Tibial nerve (tissue), 4 donors: ENCODE measurements around the gene FGR.

ENCODE experiments used
- EP300 ChIP-seq, 2 donors: sonication (generic); formaldehyde crosslinking; IDR thresholded peaks; one replicate each; pipeline ENCODE4 v1.6.1; 2017; ENCODE audit warnings: antibody characterized with exemption in 2 of 2, mild to moderate bottlenecking in 1 of 2
- POLR2A ChIP-seq, 2 donors: fragments of 450-650 bp; IDR thresholded peaks; one replicate each; pipeline ENCODE4 v1.6.1; 2017; ENCODE audit warnings: antibody characterized with exemption in 2 of 2, mild to moderate bottlenecking in 2 of 2, moderate library complexity in 2 of 2
- TF ChIP-seq, protein P1 (sequence below), 5 experiments: fragments of 200-600 bp in 3 of 5; fragments of 450-650 bp in 2 of 5; sonication (generic) in 3 of 5; IDR thresholded peaks; one replicate each; pipeline ENCODE4 v1.5.1; 2016 to 2019; ENCODE audit warnings: antibody characterized with exemption in 5 of 5, mild to moderate bottlenecking in 3 of 5, moderate library complexity in 2 of 5

DNA sequence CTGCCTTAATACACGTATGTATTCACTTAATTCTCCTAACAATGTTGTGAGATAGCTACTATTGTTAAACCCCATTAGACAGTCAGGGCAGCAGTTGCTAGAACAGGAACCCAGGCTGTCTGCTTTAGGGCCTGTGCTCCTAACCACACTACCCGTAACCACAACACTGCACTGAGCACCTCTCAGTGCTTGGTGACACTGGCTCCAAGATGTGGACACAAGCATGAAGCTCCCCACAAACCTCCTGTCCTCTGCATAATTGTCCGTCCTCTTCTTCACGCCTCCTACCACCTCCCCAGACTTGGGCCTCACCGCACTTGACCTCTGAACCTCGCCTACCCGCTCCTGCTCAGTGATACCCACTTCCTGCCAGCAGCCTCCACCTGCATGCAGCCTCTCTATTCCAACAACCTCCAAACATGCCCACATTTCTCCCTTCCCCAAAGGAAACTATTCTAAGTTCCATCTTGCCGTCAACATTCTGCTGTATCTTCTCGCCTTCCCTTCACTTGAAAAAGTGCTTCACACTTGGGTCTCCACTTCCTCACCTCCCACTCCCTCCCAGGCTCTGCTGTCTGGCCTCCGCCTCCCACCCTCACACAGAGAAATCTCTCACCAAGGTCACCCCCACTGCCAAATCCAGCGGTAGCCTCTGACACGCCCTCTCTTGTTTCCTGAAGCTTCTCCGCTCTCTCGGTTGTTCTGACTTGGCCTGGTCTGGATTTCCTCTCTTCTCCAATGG, 16.5 kb downstream of the FGR start:
- TF ChIP-seq, protein P1, sequence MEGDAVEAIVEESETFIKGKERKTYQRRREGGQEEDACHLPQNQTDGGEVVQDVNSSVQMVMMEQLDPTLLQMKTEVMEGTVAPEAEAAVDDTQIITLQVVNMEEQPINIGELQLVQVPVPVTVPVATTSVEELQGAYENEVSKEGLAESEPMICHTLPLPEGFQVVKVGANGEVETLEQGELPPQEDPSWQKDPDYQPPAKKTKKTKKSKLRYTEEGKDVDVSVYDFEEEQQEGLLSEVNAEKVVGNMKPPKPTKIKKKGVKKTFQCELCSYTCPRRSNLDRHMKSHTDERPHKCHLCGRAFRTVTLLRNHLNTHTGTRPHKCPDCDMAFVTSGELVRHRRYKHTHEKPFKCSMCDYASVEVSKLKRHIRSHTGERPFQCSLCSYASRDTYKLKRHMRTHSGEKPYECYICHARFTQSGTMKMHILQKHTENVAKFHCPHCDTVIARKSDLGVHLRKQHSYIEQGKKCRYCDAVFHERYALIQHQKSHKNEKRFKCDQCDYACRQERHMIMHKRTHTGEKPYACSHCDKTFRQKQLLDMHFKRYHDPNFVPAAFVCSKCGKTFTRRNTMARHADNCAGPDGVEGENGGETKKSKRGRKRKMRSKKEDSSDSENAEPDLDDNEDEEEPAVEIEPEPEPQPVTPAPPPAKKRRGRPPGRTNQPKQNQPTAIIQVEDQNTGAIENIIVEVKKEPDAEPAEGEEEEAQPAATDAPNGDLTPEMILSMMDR (IDR thresholded peaks at IDR 0.05): no peak
- TF ChIP-seq EP300 (IDR thresholded peaks at IDR 0.05) (no peak), POLR2A (IDR thresholded peaks at IDR 0.05) (no peak)
